ENCODE measurements around the gene KCNIP1.

DNA sequence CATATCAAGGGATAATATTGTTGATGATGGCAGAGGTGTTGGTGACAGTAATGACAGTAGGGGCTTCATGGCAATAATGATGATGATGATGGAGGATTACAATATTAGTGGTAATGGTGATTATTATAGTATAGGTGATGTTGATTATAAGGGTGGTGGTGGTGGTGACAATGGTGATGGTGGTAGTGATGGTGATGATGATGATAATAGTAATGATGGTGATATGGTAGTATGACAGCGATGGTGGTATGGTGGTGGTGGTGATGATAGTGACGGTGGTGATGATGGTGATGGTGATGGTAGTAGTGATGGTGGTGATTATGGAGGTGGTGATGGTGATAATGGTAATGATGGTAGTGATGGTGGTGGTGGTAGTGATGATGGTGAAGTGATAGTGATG is 13.6 kb downstream of the KCNIP1 start:
- TF ChIP-seq, protein P1, sequence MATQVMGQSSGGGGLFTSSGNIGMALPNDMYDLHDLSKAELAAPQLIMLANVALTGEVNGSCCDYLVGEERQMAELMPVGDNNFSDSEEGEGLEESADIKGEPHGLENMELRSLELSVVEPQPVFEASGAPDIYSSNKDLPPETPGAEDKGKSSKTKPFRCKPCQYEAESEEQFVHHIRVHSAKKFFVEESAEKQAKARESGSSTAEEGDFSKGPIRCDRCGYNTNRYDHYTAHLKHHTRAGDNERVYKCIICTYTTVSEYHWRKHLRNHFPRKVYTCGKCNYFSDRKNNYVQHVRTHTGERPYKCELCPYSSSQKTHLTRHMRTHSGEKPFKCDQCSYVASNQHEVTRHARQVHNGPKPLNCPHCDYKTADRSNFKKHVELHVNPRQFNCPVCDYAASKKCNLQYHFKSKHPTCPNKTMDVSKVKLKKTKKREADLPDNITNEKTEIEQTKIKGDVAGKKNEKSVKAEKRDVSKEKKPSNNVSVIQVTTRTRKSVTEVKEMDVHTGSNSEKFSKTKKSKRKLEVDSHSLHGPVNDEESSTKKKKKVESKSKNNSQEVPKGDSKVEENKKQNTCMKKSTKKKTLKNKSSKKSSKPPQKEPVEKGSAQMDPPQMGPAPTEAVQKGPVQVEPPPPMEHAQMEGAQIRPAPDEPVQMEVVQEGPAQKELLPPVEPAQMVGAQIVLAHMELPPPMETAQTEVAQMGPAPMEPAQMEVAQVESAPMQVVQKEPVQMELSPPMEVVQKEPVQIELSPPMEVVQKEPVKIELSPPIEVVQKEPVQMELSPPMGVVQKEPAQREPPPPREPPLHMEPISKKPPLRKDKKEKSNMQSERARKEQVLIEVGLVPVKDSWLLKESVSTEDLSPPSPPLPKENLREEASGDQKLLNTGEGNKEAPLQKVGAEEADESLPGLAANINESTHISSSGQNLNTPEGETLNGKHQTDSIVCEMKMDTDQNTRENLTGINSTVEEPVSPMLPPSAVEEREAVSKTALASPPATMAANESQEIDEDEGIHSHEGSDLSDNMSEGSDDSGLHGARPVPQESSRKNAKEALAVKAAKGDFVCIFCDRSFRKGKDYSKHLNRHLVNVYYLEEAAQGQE (IDR thresholded peaks at IDR 0.05; ENCODE audit: low read depth), result no peak
- TF ChIP-seq RAD21 (IDR thresholded peaks at IDR 0.05; ENCODE audit: low read depth) (no peak), ZNF274 (IDR thresholded peaks at IDR 0.05; ENCODE audit: low read depth, low read length) (no peak), ZFX (IDR thresholded peaks at IDR 0.05) (no peak), EZH2 (IDR thresholded peaks at IDR 0.05) (no peak), POLR2A (IDR thresholded peaks at IDR 0.05; ENCODE audit: borderline replicate concordance, extremely low read depth, insufficient read depth, insufficient read length) (no peak), POLR2AphosphoS5 (IDR thresholded peaks at IDR 0.05; ENCODE audit: low read depth, low read length) (no peak), SP1 (IDR thresholded peaks at IDR 0.05; ENCODE audit: low read depth) (no peak), CEBPB (IDR thresholded peaks at IDR 0.05; ENCODE audit: low read depth) (no peak), YY1 (IDR thresholded peaks at IDR 0.05; ENCODE audit: extremely low read depth, insufficient replicate concordance, low read depth, low read length) (no peak)
- TF ChIP-seq, protein P2, sequence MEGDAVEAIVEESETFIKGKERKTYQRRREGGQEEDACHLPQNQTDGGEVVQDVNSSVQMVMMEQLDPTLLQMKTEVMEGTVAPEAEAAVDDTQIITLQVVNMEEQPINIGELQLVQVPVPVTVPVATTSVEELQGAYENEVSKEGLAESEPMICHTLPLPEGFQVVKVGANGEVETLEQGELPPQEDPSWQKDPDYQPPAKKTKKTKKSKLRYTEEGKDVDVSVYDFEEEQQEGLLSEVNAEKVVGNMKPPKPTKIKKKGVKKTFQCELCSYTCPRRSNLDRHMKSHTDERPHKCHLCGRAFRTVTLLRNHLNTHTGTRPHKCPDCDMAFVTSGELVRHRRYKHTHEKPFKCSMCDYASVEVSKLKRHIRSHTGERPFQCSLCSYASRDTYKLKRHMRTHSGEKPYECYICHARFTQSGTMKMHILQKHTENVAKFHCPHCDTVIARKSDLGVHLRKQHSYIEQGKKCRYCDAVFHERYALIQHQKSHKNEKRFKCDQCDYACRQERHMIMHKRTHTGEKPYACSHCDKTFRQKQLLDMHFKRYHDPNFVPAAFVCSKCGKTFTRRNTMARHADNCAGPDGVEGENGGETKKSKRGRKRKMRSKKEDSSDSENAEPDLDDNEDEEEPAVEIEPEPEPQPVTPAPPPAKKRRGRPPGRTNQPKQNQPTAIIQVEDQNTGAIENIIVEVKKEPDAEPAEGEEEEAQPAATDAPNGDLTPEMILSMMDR (IDR thresholded peaks at IDR 0.05 in 2 of 3, conservative IDR thresholded peaks at IDR 0.05 in 1 of 3; ENCODE audit: borderline replicate concordance in 1 of 3, insufficient read depth in 1 of 3, low read depth in 2 of 3, low read length in 2 of 3), result no peak
- TF ChIP-seq, protein P3, sequence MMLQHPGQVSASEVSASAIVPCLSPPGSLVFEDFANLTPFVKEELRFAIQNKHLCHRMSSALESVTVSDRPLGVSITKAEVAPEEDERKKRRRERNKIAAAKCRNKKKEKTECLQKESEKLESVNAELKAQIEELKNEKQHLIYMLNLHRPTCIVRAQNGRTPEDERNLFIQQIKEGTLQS (IDR thresholded peaks at IDR 0.05), result no peak
- TF ChIP-seq, protein P4, sequence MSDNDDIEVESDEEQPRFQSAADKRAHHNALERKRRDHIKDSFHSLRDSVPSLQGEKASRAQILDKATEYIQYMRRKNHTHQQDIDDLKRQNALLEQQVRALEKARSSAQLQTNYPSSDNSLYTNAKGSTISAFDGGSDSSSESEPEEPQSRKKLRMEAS (IDR thresholded peaks at IDR 0.05), result no peak
